LNCAP (cell line): ENCODE measurements around the gene DPP8.

ENCODE experiments used
- TF ChIP-seq, protein P1 (sequence below): fragments of 450-650 bp; IDR thresholded peaks from 2 replicates; pipeline ENCODE4 v1.5.1; 2017; ENCODE audit warnings: mild to moderate bottlenecking

Gene DPP8

DNA sequence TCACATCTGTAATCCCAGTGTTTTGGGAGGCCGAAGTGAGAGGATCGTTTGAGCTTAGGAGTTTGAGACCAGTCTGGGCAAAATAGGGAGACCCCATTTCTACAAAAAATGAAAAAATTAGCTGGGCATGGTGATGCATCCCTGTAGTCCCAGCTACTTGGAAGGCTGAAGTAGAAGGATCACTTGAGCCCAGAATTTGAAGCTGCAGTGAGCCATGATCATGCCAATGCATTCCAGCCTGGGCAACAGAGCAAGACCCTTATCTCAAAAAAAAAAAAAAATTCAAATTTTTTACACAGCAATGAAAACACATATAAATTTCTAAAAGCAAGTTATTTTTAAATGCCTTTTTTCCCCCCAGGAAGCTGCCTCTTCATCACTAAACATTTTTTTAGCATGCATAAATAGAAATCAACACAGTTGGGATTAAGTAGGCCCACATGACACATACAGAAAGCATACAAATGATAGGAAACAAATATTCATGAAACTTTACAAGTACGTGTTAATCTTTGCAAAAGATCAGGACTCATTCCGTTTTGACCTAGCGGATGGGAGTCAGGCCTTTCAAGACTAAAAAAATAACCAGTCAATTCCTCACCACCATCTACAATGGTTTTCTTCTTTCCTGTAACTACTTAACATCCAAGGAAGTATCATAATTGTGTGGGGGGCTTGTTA lies 49.1 kb downstream of the DPP8 start:
- TF ChIP-seq, protein P1, sequence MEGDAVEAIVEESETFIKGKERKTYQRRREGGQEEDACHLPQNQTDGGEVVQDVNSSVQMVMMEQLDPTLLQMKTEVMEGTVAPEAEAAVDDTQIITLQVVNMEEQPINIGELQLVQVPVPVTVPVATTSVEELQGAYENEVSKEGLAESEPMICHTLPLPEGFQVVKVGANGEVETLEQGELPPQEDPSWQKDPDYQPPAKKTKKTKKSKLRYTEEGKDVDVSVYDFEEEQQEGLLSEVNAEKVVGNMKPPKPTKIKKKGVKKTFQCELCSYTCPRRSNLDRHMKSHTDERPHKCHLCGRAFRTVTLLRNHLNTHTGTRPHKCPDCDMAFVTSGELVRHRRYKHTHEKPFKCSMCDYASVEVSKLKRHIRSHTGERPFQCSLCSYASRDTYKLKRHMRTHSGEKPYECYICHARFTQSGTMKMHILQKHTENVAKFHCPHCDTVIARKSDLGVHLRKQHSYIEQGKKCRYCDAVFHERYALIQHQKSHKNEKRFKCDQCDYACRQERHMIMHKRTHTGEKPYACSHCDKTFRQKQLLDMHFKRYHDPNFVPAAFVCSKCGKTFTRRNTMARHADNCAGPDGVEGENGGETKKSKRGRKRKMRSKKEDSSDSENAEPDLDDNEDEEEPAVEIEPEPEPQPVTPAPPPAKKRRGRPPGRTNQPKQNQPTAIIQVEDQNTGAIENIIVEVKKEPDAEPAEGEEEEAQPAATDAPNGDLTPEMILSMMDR = no peak

DNA sequence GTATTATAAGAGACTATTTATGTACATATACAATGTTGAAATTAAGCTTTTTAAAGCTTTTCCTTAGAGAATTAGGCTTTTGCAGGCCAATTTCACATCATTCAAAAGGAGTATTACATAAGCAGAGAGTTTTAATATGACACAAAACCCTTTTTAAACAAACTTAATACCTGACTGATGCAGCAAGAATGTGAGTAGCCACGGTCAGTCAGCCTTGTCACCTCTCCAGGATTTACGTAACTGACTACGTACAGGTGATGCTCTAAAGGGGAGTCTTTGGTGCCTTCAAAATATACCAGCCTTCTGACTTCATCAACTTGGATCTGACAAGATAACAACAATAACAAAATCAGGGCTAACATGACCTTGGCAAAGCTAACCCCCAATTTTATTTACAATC lies 50.6 kb downstream of the DPP8 start:
- TF ChIP-seq, protein P1 = no peak

GRCh38 chr15:65460741-65461347 lies 56.6 kb downstream of the DPP8 start:
- TF ChIP-seq, protein P1 = no peak

GRCh38 chr15:65451989-65452388 lies 65.5 kb downstream of the DPP8 start:
- TF ChIP-seq, protein P1 = no peak

- TF ChIP-seq, protein P1 = no peak
Observed at GRCh38 chr15:65450556-65450955, 66.9 kb downstream of the DPP8 start.

DNA sequence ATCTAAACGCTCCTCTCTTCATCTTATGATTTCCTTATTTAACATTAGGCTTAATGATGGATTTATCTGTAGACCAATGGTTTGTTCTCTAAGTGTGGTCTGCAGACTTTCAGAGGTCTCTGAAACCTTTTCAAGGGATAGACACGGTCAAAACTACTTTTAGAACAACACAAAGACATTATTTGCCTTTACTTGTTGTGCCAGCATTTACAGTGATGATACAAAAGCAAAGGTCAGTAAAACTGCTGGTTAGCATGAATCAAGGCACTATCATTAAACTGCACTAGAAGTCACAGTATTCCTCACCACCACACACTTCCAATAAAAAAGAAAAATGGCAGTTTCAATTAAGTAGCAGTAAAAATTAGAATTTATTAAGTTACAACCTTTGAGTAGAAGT lies 70.3 kb downstream of the DPP8 start:
- TF ChIP-seq, protein P1 = no peak

GRCh38 chr15:65434201-65434600 lies 83.3 kb downstream of the DPP8 start:
- TF ChIP-seq, protein P1 = no peak
